CD4-positive, alpha-beta T cell treated with Interferon gamma for 1 hour (primary cell): ENCODE measurements around the gene CSH1.
"Not testable (repeated sequence)": the region's sequence is repeated elsewhere in the genome, so short reads cannot be mapped to it uniquely, and the experiment has no call there.

Experiments
- DNase-seq: peaks from one replicate; pipeline ENCODE4 v3.0.0-alpha.2; 2020

The CSH1 gene

DNA sequence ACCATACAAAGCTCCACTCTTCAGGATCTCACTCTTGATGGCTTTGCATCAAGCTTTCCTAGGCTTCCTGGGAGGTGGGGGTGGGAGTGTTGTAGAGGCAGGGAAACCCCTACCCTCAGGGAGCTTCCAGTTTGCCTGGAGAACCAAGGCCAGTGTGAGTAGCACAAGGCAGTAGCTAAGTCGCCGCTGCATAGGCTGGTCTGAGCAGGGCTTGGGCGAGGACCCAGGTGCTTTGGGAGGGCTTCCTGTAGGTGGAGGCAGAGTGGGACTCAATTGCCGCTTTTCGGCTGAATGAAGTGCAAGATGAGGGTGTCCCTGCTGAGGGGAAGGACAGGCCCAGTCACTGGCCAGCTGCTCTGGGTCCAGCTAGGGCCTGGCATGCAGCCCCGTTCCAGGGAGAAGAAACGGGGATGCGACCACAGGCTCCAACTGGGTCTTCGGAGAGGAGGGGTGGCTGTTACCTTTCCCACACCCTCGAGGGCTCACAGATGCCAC is 31.8 kb upstream of the CSH1 start:
- no peak for DNase-seq

DNA sequence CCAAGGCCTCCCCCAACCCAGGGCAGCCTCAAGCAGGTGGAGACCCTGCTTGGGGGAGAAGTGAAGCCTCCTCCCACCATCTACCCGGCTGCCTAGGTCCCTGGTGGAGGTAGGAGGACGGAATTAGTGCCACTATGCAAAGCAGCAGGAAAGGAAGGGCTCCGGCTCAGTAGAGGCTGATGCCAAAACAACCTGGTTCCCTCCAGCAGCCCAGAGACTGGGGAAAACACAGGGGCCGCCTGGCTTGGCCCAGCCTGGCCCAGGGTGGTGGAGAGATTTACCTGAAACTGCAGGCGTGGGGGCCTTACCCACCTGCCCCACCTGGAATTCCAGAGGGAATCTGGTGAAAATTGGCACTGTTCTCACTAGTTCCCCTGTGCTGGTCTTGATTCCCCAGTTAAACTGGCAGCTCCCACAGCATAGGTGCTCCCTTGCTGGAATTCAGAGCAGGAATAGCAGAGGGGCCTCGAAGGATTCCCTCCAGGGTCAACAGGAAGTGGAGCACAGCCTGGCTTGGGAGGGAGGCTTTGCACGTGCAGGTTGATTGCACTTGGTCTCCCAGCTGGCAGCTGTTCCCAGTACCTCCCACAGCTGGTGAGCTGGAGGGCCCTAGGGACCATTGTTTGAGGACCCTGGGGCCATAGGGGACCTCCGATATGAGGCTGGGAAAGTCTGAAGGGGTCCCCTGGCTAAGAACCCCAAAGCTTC is 31.2 kb upstream of the CSH1 start:
- peak; percentile 10 for DNase-seq

DNA sequence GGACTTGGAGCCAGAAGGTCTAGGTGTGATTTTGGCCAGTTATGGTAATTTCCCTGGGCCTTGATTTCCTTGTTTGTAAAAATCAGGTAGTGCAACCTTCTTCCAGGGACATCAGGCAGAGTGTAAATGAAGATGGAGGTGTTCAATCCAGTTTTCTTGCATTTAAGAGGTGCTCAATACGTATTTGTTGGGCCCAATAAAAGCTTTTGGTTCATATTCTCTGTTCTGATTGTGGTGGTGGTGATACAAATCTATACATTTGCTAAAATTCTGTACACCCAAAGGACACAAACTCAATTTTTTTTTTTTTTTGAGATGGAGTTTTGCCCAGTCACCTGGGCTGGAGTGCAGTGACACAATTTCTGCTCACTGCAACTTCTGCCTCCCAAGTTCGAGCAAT is 29.8 kb upstream of the CSH1 start:
- DNase-seq: no peak

DNA sequence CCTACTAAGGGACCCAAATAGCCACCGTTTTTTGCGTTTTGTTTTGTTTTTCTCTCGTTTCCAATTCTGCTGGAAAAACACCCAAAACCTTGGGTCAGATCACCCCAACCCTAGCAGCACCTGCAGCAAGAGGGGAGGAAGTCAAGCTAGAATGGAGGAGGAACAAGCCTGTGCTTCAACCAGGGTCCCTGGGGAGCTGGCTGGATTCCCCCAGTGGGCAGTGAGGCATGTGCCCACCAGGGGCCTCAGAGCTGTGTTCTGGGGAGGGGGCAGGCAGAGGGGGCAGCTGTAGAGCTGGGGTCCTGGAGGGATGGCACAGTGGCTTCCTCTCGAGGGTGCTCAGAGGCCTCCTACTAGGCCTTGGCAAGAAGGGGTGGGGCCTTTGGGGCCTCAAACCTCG is 29.2 kb upstream of the CSH1 start:
- DNase-seq: peak; percentile 62

DNA sequence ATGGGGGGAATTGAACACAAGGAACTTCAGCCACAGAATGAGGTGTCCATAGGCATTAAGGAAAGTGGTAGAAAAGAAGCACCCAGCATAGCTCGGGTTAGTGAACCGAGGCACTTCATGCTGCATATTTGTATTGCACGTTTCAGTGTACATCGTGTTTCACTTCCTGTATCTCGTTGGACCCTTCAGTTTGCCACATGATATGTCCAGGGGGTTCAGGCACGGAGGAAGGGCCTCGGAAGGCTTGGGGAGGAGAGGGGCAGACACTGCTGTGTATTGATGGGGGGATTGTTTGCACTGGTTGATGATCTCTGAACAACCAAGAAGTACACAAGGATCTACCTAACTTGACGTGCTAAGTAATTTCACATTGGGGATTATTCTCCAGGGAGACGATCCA is 26.0 kb upstream of the CSH1 start:
- peak; percentile 36 for DNase-seq

DNA sequence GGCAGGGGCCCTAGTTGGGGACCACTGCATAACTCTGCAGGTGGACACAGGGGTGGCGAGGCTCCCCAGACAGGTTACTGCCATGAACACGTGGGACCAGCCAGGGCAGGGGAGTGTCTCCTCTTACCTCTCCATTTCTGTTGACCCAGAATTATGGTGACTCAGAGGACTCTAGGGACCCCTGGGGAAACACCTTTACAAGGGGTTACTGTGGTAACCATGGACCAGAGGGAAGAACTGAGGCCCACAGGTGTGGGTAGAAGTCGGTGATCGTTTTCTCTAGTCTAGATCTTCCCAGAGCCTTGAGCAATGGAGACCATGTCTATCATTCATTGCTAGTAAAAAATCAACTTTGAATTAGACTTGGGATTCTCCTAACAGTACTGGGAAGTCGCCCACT is 24.4 kb upstream of the CSH1 start:
- DNase-seq: not testable (repeated sequence)

DNA sequence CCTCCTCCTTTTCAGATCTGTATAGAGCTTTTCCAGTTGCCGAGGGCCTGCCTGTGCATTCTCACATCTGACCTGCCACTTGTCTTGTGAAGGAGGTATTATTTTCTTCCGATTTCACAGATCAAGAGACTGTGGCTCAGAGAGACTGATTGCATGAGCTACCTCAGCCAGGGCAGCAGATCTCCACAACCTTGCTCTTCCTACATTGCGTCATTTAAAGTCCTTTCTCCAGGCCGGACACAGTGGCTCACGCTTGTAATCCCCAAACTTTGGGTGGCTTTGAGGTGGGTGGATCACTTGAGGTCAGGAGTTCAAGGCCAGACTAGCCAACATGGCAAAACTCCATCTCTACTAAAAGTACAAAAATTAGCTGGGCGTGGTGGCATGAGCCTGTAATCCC is 23.7 kb upstream of the CSH1 start:
- DNase-seq: not testable (repeated sequence)

DNA sequence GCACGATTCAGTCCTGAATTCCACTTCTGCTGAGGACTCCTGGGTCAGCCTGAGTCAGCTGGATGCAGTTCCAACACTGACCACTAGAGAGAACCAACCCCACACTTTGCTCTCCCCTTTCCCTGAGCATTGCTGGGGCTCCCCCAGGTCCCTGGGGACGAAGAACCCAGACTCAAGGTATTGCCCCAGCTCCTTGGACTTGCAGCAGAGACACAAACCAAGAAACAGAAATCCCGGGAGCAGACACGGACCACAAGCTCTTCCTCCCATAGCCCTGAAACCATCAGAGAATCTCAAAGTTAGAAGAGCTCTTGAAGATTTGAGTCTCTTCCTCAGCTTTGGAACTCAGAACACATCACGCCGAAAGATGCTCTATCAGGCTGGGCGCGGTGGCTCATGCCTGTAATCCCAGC is 22.9 kb upstream of the CSH1 start:
- DNase-seq: peak; percentile 79

DNA sequence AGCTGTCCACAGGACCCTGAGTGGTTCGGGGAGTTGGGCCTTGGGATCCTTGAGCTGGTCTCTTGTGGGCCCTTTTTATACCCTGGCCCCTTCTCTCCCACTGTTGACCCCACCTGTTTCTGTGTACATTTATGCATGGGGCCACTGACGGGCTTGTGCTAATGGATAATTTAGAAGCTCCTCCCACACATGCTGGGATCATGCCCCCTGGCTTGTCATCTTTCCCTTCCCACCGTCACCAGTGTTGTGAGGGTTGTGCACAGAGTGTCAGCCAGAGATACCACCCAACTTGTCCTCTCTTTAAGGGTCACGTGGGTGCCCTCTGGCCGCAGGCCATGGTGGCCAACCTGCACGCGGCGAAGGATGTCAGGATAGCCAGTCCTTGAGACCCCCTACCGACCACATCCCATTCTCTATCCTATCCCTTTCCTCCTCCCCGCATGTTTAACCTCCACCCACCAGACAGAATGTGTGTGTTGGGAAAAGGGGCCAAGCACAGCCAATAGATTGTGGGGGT is 22.5 kb upstream of the CSH1 start, which contains the start of gene GH1:
Gene GH1, minus strand, starts transcription at position 51 of the 517 bp plus-strand sequence. CDS start 63 bp downstream, outside the sequence.
- not testable (repeated sequence) for DNase-seq

DNA sequence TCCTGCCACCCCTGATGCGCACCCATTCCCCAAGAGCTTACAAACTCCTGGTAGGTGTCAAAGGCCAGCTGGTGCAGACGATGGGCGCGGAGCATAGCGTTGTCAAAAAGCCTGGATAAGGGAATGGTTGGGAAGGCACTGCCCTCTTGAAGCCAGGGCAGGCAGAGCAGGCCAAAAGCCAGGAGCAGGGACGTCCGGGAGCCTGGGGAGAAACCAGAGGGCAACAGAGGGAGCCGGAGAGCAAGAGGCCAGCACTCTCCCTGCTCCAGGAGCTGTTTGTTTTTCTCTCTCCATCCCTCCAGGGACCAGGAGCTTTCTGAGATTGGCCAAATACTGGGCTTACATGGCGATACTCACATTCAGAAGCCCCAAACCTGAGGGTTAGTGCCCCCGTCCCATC is 21.9 kb upstream of the CSH1 start:
- no peak for DNase-seq

DNA sequence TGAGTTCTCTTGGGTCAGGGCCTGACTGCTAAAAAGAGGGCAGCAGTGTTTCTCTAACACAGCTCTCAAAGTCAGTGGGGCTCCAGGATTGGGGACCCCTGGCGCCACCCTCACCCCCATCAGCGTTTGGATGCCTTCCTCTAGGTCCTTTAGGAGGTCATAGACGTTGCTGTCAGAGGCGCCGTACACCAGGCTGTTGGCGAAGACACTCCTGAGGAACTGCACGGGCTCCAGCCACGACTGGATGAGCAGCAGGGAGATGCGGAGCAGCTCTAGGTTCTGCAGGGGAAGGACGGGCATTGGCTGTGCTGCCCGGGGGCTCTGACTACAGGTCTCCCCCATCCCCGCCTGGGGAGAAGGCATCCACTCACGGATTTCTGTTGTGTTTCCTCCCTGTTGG is 21.3 kb upstream of the CSH1 start:
- no peak for DNase-seq

DNA sequence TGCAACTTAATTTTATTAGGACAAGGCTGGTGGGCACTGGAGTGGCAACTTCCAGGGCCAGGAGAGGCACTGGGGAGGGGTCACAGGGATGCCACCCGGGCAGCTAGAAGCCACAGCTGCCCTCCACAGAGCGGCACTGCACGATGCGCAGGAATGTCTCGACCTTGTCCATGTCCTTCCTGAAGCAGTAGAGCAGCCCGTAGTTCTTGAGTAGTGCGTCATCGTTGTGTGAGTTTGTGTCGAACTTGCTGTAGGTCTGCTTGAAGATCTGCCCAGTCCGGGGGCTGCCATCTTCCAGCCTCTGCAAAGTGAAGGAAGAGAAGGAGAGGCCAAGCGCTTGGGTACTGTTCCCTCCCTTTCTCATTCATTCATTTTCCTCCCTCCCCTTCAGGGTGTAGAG is 20.8 kb upstream of the CSH1 start:
- DNase-seq: not testable (repeated sequence)

DNA sequence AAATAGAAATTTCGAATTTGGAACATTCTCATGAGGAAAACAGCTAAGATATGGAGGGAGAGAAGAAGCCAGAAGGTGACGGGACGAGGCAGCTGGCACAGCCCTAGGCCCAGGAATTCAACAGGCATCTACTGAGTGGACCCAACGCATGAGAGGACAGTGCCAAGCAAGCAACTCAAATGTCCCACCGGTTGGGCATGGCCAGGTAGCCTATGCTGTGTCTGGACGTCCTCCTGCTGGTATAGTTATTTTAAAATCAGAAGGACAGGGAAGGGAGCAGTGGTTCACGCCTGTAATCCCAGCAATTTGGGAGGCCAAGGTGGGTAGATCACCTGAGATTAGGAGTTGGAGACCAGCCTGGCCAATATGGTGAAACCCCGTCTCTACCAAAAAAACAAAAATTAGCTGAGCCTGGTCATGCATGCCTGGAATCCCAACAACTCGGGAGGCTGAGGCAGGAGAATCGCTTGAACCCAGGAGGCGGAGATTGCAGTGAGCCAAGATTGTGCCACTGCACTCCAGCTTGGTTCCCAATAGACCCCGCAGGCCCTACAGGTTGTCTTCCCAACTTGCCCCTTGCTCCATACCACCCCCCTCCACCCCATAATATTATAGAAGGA is 20.3 kb upstream of the CSH1 start:
- no peak for DNase-seq

DNA sequence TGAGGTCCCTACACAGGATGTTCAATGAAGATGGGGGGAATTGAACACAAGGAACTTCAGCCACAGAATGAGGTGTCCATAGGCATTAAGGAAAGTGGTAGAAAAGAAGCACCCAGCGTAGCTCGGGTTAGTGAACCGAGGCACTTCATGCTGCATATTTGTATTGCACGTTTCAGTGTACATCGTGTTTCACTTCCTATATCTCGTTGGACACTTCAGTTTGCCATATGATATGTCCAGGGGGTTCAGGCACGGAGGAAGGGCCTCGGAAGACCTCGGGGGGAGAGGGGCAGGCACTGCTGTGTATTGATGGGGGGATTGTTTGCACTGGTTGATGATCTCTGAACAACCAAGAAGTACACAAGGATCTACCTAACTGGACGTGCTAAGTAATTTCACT is 19.4 kb upstream of the CSH1 start:
- not testable (repeated sequence) for DNase-seq

DNA sequence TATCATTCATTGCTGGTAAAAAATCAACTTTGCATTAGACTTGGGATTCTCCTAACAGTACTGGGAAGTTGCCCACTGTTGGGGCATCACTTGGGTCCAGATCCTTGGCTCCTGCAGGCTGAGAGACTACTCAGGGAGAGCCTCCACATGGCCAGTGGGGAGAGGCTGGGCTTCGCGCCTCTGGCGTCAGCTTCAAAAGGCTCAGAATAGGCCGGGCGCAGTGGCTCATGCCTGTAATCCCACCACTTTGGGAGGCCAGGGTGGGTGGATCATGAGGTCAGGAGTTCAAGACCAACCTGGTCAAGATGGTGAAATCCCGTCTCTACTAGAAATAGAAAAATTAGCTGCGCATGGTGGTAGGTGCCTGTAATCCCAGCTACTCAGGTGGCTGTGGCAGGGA is 18.1 kb upstream of the CSH1 start:
- no peak for DNase-seq

DNA sequence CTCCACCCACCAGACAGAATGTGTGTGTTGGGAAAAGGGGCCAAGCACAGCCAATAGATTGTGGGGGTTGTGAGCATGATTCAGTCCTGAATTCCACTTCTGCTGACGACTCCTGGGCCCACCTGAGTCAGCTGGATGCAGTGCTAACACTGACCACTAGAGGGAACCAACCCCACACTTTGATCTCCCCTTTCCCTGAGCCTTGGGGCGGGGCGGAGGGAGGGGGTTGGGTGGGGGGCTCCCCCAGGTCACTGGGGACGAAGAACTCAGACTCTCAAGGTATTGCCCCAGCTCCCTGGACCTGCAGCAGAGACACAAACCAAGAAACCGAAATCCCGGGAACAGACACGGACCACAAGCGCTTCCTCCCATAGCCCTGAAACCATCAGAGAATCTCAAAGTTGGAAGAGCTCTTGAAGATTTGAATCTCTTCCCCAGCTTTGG is 15.3 kb upstream of the CSH1 start:
- peak; percentile 53 for DNase-seq

DNA sequence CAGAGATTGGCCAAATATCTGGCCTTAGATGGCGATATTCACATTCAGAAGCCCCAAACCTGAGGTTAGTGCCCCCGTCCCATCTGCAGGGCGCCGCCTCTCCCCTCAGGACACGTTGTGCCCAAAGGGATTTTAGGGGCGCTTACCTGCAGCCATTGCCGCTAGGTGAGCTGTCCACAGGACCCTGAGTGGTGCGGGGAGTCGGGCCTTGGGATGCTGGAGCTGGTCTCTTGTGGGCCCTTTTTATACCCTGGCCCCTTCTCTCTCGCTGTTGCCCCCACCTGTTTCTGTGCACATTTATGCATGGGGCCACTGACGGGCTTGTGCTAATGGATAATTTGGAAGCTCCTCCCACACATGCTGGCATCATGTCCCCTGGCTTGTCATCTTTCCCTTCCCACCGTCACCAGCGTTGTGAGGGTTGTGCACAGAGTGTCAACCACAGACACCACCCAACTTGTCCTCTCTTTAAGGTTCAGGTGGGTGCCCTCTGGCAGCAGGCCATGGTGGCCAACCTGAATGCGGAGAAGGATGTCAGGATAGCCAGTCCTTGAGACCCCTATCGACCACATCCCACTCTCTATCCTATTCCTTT is 14.8 kb upstream of the CSH1 start, which contains the start of gene CSHL1:
Gene CSHL1, minus strand, starts transcription at position 218 of the 595 bp plus-strand sequence. Its CDS starts 62 bp downstream, at position 156.
- DNase-seq: no peak

DNA sequence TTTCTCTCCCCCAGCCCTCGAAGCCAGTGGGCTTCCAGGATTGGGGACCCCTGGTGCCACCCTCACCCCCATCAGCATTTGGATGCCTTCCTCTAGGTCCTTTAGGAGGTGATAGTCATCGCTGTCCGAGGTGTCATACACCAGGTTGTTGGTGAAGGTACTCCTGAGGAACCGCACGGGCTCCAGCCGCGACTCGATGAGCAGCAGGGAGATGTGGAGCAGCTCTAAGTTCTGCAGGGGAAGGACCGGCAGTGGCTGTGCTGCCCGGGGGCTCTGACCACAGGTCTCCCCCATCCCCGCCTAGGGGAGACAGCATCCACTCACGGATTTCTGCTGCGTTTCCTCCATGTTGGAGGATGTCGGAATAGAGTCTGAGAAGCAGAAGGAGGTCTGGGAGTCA is 13.7 kb upstream of the CSH1 start:
- no peak for DNase-seq

DNA sequence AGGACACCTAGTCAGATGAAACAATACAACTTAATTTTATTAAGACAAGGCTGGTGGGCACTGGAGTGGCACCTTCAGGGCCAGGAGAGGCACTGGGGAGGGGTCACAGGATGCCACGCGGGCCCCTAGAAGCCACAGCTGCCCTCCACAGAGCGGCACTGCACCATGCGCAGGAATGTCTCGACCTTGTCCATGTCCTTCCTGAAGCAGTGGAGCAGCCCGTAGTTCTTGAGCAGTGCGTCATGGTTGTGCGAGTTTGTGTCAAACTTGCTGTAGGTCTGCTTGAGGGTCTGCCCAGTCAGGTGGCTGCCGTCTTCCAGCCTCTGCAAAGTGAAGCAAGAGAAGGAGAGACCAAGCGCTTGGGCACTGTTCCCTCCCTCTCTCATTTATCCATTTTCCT is 13.2 kb upstream of the CSH1 start:
- not testable (repeated sequence) for DNase-seq

DNA sequence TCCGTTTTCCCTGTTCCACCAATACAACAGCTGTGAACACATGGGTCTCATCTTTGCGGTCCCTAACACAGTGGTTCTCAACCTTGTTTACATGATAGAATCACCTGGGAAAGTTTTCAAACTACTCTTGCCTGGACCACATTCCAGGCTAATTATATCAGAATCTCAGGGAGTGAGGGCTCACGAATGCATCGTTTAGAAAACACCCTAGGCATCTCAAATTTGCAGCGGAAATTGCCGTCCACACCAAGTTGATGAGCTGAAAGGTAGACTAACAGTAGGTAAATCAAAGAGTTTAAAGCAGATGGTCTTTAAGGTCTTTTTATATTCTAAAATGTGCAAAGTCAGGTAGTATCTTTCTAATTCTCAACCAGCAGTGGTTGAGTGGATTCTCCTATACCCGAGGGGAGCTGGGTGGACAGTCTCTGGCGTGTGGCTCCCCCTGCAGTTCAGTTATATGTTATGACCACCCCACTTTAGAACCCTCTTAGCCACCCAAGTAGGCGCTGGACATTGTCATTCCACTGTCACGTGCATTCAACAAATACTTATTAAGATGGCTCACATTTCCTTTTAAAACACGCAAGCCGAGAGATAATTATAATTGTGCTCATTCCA is 10.9 kb upstream of the CSH1 start:
- not testable (repeated sequence) for DNase-seq

DNA sequence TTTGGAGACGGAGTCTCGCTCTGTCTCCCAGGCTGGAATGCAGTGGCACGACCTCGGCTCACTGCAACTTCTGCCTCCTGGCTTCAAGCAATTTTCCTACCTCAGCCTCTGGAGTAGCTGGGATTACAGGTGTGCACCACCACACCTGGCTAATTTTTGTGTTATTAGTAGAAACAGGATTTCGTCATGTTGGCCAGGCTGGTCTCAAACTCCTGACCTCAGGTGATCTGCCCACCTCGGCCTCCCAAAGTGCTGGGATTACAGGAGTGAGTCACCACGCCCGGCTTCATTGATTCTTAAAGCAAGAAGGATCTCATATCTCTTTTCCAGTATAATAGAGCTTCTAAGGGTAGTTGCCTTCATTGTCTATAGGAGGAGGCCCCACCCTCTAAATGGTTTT is 8.4 kb upstream of the CSH1 start:
- not testable (repeated sequence) for DNase-seq

DNA sequence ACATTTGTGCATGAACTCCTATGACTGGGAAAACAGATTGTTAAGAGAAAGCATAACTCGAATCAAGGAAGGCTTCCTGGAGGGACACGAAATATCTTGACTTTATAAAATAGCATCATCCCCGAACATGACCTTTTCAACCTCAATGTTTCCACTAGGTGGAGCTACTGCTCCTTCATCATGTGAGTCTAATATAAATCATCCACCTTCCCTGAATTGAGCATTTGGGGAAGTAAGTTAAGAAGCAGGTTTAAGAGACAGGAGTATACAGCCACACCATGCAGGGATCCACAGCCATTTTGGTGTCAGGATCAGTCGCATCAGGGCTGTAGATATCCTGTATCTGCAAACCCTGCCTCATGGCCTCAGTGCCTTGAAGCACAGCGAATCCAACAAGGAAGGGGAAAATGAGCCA is 7.4 kb upstream of the CSH1 start:
- not testable (repeated sequence) for DNase-seq

DNA sequence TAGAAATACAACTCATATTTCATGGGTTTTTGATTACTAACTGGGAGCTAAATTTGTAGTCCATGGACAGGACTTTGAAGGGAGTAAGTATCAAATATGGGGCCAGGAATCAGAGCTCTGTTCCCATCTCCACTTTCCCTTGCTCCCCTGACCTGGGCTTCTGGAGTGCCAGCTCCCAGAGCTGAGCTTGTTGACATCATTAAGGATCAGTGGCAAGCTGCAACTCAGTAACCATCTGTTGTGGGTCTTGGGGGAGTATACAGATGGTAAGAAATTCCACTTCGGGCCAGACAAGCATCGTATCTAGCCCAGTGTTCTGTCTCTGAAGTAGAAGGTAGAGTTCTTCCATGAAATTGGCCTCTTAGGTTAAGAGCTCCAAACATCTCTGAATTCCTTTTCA is 5.6 kb upstream of the CSH1 start:
- not testable (repeated sequence) for DNase-seq
